SK-N-SH treated with all-trans-retinoic acid at 6 μM for 48 hours (cell line): ENCODE measurements around the gene FUZ.

Source experiments
- ATAC-seq: fragments of 200-7000 bp; cut with Tn5 transposase; 3 replicates; pipeline ENCODE4 v1.9.1; 2020; ENCODE audit warnings: mild to moderate bottlenecking, moderate library complexity
- ARNTL ChIP-seq: fragments of 450-650 bp; formaldehyde crosslinking; IDR thresholded peaks from 2 replicates; pipeline ENCODE4 v1.5.0; 2020; ENCODE audit warnings: low read depth, mild to moderate bottlenecking, moderate library complexity, borderline replicate concordance
- BACH2 ChIP-seq: fragments of 250-450 bp; sonication (Bioruptor Pico); IDR thresholded peaks from 2 replicates; pipeline ENCODE4 v1.9.0; 2021; ENCODE audit warnings: mild to moderate bottlenecking, borderline replicate concordance
- GLIS3 ChIP-seq: fragments of 250-450 bp; sonication (Bioruptor Pico); IDR thresholded peaks from 2 replicates; pipeline ENCODE4 v1.5.0; 2020; ENCODE audit warnings: mild to moderate bottlenecking, moderate library complexity
- ISL1 ChIP-seq: fragments of 250-450 bp; sonication (Bioruptor Pico); IDR thresholded peaks from 2 replicates; pipeline ENCODE4 v2.1.2; 2022; ENCODE audit warnings: mild to moderate bottlenecking, moderate library complexity
- OSR1 ChIP-seq: fragments of 250-450 bp; sonication (Bioruptor Pico); IDR thresholded peaks from 2 replicates; pipeline ENCODE4 v1.8.0; 2022; ENCODE audit warnings: moderate library complexity, mild to moderate bottlenecking, inconsistent platforms
- PPARA ChIP-seq: fragments of 250-450 bp; sonication (Bioruptor Pico); IDR thresholded peaks from 2 replicates; pipeline ENCODE4 v1.5.0; 2020; ENCODE audit warnings: mild to moderate bottlenecking, borderline replicate concordance
- SNAI2 ChIP-seq: fragments of 250-450 bp; sonication (Bioruptor Pico); IDR thresholded peaks from 2 replicates; pipeline ENCODE4 v1.5.0; 2020; ENCODE audit warnings: mild to moderate bottlenecking, moderate library complexity
- TOX ChIP-seq: fragments of 250-450 bp; sonication (Bioruptor Pico); IDR thresholded peaks from 2 replicates; pipeline ENCODE4 v1.8.0; 2021; ENCODE audit warnings: mild to moderate bottlenecking, moderate library complexity, borderline replicate concordance
- ZC3H10 ChIP-seq: fragments of 250-450 bp; sonication (Bioruptor Pico); IDR thresholded peaks from 2 replicates; pipeline ENCODE4 v1.5.1; 2021; ENCODE audit warnings: mild to moderate bottlenecking, moderate library complexity
- ZFP3 ChIP-seq: fragments of 250-450 bp; sonication (Bioruptor Pico); IDR thresholded peaks from 2 replicates; pipeline ENCODE4 v1.5.0; 2020; ENCODE audit warnings: mild to moderate bottlenecking, moderate library complexity
- ZFP30 ChIP-seq: fragments of 450-650 bp; formaldehyde crosslinking; IDR thresholded peaks from 2 replicates; pipeline ENCODE4 v1.5.0; 2022; ENCODE audit warnings: mild to moderate bottlenecking, moderate library complexity
- ZNF565 ChIP-seq: fragments of 450-650 bp; formaldehyde crosslinking; conservative IDR thresholded peaks from 2 replicates; pipeline ENCODE4 v1.5.0; 2020; ENCODE audit warnings: low read depth, mild to moderate bottlenecking, moderate library complexity
- ZNF70 ChIP-seq: fragments of 450-650 bp; formaldehyde crosslinking; IDR thresholded peaks from 2 replicates; pipeline ENCODE4 v1.5.0; 2020; ENCODE audit warnings: mild to moderate bottlenecking, moderate library complexity
- ZNF8 ChIP-seq: fragments of 450-650 bp; formaldehyde crosslinking; IDR thresholded peaks from 2 replicates; pipeline ENCODE4 v1.5.0; 2020; ENCODE audit warnings: mild to moderate bottlenecking, moderate library complexity
- TF ChIP-seq, protein P1 (sequence below): fragments of 250-450 bp; sonication (Bioruptor Pico); IDR thresholded peaks from 2 replicates; pipeline ENCODE4 v1.8.0; 2020; ENCODE audit warnings: mild to moderate bottlenecking, moderate library complexity, borderline replicate concordance
- TF ChIP-seq, protein P2 (sequence below): fragments of 250-450 bp; sonication (Bioruptor Pico); IDR thresholded peaks from 2 replicates; pipeline ENCODE4 v1.5.1; 2020; ENCODE audit warnings: low read depth, mild to moderate bottlenecking, moderate library complexity
- TF ChIP-seq, protein P3 (sequence below): fragments of 250-450 bp; sonication (Bioruptor Pico); IDR thresholded peaks from 2 replicates; pipeline ENCODE4 v1.5.0; 2020; ENCODE audit warnings: mild to moderate bottlenecking, moderate library complexity
- TF ChIP-seq, protein P4 (sequence below): fragments of 250-450 bp; sonication (Bioruptor Pico); IDR thresholded peaks from 2 replicates; pipeline ENCODE4 v1.8.0; 2021; ENCODE audit warnings: low read depth, mild to moderate bottlenecking, moderate library complexity, borderline replicate concordance

Gene FUZ

DNA sequence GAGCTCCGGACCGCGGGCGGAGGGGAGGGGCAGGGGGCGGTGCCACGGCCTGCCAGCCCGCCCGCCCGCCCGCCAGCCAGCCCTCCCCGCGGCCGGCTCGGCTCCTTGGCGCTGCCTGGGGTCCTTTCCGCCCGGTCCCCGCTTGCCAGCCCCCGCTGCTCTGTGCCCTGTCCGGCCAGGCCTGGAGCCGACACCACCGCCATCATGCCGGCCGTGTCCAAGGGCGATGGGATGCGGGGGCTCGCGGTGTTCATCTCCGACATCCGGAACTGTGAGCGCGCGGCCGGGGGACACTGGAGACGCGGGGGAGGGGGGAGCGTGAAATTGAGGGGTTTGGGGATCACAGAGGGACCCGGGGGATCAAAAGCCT is 46.2 kb downstream of the FUZ start, which contains the start of gene AP2A1:
Gene AP2A1, plus strand, starts transcription at position 72 of the 370 bp plus-strand sequence. Its CDS starts 133 bp downstream, at position 205.
- no peak for ATAC-seq
- TF ChIP-seq ZC3H10 (CRISPR knock-in tag) (no peak), ARNTL (CRISPR knock-in tag) (no peak), SNAI2 (no peak), ZNF70 (no peak), GLIS3 (CRISPR knock-in tag) (no peak), ZFP3 (CRISPR knock-in tag) (no peak), ZNF8 (CRISPR knock-in tag) (no peak), BACH2 (CRISPR knock-in tag) (no peak), OSR1 (CRISPR knock-in tag) (no peak), TOX (CRISPR knock-in tag) (no peak), ZFP30 (no peak), ISL1 (CRISPR knock-in tag) (no peak), ZNF565 (no peak)
- TF ChIP-seq, protein P1, sequence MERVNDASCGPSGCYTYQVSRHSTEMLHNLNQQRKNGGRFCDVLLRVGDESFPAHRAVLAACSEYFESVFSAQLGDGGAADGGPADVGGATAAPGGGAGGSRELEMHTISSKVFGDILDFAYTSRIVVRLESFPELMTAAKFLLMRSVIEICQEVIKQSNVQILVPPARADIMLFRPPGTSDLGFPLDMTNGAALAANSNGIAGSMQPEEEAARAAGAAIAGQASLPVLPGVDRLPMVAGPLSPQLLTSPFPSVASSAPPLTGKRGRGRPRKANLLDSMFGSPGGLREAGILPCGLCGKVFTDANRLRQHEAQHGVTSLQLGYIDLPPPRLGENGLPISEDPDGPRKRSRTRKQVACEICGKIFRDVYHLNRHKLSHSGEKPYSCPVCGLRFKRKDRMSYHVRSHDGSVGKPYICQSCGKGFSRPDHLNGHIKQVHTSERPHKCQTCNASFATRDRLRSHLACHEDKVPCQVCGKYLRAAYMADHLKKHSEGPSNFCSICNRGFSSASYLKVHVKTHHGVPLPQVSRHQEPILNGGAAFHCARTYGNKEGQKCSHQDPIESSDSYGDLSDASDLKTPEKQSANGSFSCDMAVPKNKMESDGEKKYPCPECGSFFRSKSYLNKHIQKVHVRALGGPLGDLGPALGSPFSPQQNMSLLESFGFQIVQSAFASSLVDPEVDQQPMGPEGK: no peak
- TF ChIP-seq, protein P2, sequence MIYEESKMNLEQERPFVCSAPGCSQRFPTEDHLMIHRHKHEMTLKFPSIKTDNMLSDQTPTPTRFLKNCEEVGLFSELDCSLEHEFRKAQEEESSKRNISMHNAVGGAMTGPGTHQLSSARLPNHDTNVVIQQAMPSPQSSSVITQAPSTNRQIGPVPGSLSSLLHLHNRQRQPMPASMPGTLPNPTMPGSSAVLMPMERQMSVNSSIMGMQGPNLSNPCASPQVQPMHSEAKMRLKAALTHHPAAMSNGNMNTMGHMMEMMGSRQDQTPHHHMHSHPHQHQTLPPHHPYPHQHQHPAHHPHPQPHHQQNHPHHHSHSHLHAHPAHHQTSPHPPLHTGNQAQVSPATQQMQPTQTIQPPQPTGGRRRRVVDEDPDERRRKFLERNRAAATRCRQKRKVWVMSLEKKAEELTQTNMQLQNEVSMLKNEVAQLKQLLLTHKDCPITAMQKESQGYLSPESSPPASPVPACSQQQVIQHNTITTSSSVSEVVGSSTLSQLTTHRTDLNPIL (CRISPR knock-in tag): no peak
- TF ChIP-seq, protein P3, sequence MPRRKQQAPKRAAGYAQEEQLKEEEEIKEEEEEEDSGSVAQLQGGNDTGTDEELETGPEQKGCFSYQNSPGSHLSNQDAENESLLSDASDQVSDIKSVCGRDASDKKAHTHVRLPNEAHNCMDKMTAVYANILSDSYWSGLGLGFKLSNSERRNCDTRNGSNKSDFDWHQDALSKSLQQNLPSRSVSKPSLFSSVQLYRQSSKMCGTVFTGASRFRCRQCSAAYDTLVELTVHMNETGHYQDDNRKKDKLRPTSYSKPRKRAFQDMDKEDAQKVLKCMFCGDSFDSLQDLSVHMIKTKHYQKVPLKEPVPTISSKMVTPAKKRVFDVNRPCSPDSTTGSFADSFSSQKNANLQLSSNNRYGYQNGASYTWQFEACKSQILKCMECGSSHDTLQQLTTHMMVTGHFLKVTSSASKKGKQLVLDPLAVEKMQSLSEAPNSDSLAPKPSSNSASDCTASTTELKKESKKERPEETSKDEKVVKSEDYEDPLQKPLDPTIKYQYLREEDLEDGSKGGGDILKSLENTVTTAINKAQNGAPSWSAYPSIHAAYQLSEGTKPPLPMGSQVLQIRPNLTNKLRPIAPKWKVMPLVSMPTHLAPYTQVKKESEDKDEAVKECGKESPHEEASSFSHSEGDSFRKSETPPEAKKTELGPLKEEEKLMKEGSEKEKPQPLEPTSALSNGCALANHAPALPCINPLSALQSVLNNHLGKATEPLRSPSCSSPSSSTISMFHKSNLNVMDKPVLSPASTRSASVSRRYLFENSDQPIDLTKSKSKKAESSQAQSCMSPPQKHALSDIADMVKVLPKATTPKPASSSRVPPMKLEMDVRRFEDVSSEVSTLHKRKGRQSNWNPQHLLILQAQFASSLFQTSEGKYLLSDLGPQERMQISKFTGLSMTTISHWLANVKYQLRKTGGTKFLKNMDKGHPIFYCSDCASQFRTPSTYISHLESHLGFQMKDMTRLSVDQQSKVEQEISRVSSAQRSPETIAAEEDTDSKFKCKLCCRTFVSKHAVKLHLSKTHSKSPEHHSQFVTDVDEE (CRISPR knock-in tag): no peak

DNA sequence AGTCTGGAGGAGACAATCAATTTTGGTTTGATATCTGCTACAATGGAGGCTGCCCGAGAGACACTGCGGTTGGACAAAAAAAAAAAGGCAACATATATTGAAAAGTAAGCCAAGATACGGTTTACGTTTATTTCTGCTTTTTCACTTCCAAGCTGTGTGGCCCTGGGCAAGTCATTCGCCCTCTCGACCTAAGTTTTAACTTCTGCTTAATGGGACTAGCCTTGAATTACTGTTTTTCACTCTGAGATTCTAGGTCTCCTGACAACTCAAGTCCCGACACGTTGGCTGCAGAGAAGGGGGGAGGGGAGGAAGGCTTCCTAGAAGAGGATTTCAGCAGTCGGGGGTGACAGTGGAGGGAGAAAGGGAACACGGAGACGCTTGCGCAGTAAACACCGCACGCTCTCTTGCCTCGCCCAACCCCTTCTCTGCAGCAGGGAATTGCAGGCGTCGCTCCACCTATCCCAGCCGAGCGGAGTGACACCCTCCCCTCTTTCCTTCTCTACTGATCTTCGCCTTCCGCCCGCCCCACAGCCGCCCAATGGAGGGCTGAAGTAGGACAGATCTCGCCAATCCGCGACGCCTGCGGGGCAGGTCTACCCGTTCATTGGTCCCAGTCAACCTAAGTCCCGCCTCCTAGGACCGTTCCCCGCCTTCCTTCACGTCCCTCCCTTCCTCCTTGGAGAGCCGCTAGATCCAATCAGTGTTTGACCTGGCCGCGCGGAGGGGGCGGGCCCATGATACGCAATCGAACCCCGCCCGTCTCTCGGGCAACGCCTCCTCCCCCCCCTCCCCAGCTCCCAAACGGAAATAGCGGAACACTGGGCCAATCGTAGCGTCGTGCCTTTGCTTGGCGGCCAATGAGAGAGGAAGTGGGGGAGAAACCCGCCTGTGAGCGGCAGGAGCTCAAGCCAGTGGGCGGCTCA is 46.8 kb downstream of the FUZ start:
- peak; percentile 97 for ATAC-seq
- TF ChIP-seq GLIS3 (CRISPR knock-in tag): no peak
- no peak for TF ChIP-seq ZNF565
- no peak for TF ChIP-seq ARNTL (CRISPR knock-in tag)
- no peak for TF ChIP-seq PPARA (CRISPR knock-in tag)

DNA sequence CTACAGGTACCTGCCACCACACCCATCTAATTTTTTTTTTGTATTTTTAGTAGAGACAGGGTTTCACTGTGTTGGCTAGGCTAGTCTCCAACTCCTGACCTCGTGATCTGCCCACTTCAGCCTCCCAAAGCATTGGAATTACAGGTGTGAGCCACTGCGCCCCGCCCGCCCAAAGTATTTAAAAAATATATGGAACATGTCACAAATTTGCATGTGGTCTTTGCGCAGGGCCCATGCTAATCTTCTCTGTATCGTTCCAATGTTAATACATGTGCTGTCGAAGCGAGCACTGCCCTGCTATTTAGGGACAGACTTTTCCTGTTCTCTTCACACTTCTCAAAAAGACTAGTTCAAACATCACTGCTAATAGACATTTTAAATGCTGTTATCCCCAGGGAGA is 48.8 kb downstream of the FUZ start:
- TF ChIP-seq, protein P2 (CRISPR knock-in tag): no peak
- TF ChIP-seq ZFP3 (CRISPR knock-in tag): no peak
- no peak for TF ChIP-seq BACH2 (CRISPR knock-in tag)
- no peak for TF ChIP-seq GLIS3 (CRISPR knock-in tag)

DNA sequence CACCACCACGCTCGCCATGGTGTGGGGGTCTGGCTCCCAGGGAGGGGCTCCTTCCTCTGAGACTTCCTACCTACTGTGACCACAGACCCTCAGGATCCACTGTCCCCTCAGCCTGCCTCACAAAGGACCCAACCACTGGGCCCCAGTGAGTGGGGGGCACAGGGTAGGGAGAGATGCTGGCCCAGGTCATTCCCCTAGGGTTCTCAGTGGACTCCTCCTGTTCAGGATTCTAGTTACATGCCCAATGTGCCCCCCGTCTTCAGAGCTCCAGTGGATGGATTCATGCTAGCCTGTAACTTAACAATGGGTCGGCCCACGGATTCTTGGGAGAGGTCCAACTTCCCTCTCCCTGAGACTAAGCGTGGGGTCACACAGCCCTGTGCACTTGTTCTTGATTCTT is 49.9 kb downstream of the FUZ start, which contains the start of gene TSKS:
Gene TSKS, minus strand, starts transcription at position 77 of the 400 bp plus-strand sequence. Its CDS starts 59 bp downstream, at position 18.
- ATAC-seq: no peak
- TF ChIP-seq ISL1 (CRISPR knock-in tag): no peak
- TF ChIP-seq ARNTL (CRISPR knock-in tag): no peak
- TF ChIP-seq ZFP30: no peak
- no peak for TF ChIP-seq SNAI2
- TF ChIP-seq BACH2 (CRISPR knock-in tag): no peak
- no peak for TF ChIP-seq TOX (CRISPR knock-in tag)
- TF ChIP-seq, protein P4, sequence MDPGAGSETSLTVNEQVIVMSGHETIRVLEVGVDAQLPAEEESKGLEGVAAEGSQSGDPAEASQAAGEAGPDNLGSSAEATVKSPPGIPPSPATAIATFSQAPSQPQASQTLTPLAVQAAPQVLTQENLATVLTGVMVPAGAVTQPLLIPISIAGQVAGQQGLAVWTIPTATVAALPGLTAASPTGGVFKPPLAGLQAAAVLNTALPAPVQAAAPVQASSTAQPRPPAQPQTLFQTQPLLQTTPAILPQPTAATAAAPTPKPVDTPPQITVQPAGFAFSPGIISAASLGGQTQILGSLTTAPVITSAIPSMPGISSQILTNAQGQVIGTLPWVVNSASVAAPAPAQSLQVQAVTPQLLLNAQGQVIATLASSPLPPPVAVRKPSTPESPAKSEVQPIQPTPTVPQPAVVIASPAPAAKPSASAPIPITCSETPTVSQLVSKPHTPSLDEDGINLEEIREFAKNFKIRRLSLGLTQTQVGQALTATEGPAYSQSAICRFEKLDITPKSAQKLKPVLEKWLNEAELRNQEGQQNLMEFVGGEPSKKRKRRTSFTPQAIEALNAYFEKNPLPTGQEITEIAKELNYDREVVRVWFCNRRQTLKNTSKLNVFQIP: no peak

More for the DNA sequence above, 48.8 kb downstream of the FUZ start:
- ATAC-seq: no peak
